Breast epithelium (tissue), 4 donors: ENCODE data around the gene RPRML. TPM values are rescaled to one million over a fixed set of nuclear protein-coding genes. Genes with fewer than 3 reads are reported as not detected.

Source experiments
- DNase-seq, 2 donors: peaks; one replicate each; pipeline ENCODE4 v3.0.0-alpha.2; 2019; ENCODE audit warnings: low spot score in 2 of 2
- H3K27ac ChIP-seq, 2 donors: fragments of 200-600 bp; sonication (generic) in 1 of 2; one replicate each; pipeline ENCODE4 v1.5.1; 2016 to 2019; ENCODE audit warnings: mild to moderate bottlenecking in 1 of 2
- H3K27me3 ChIP-seq, 2 donors: fragments of 200-600 bp; sonication (generic) in 1 of 2; one replicate each; pipeline versions ENCODE4 v1.5.1 to v1.6.0; 2017 to 2019; ENCODE audit warnings: control low read depth in 1 of 2, mild to moderate bottlenecking in 1 of 2
- H3K36me3 ChIP-seq: fragments of 200-600 bp; one replicate; pipeline ENCODE4 v1.5.1; 2019
- H3K4me1 ChIP-seq, 2 donors: fragments of 200-600 bp; sonication (generic); one replicate each; pipeline ENCODE4 v1.5.1; 2016 to 2019; ENCODE audit warnings: control low read depth in 1 of 2
- H3K4me3 ChIP-seq, 3 donors: fragments of 200-600 bp; sonication (generic); 1 replicate in 2 of 3; 2 replicates in 1 of 3; pipeline ENCODE4 v1.5.1; 2016 to 2019; ENCODE audit warnings: mild to moderate bottlenecking in 3 of 3, moderate library complexity in 2 of 3
- H3K9me3 ChIP-seq, 2 donors: fragments of 200-600 bp; sonication (generic) in 1 of 2; one replicate each; pipeline ENCODE4 v1.5.1; 2016 to 2019; ENCODE audit warnings: control low read depth in 1 of 2
- CTCF ChIP-seq, 3 donors: fragments of 450-650 bp; IDR thresholded peaks; one replicate each; pipeline ENCODE4 v1.5.1; 2016 to 2017; ENCODE audit warnings: antibody characterized with exemption in 3 of 3, mild to moderate bottlenecking in 3 of 3, moderate library complexity in 3 of 3
- POLR2A ChIP-seq: fragments of 450-650 bp; IDR thresholded peaks from one replicate; pipeline ENCODE4 v1.6.1; 2016; ENCODE audit warnings: antibody characterized with exemption, mild to moderate bottlenecking, moderate library complexity
- POLR2AphosphoS5 ChIP-seq, 3 donors: sonication (generic); formaldehyde crosslinking; IDR thresholded peaks; one replicate each; pipeline ENCODE4 v1.6.1; 2017; ENCODE audit warnings: antibody characterized with exemption in 3 of 3
- intact Hi-C: fragments of 100-400 bp; cut with DNase I; formaldehyde crosslinking; loops from one replicate; pipeline ENCODE4 v1.15.1; 2023; ENCODE audit warnings: low total_unique reads
- total RNA-seq, 3 donors: library from RNA; depleted of rRNA; stranded (reverse); fragments of >200 nt; gene quantifications; one replicate each; pipeline ENCODE4 v1.1.0, GENCODE V29; 2016

Gene RPRML
- total RNA-seq, 3 donors from 2014 or later = 0.66 TPM; not detected in 2

- Histone ChIP-seq H3K4me3 (no peak overlapping the region), H3K36me3 (no peaks in the 10 kb centered on the region), H3K4me1 (peaks cover 0 to 6% of the 10 kb centered on the region in 2 donors), H3K9me3 (no peaks in the 10 kb centered on the region), H3K27ac (no peak overlapping the region), H3K27me3 (no peaks in the 10 kb centered on the region)
- no peak for DNase-seq
- intact Hi-C loops = no loop called here
- TF ChIP-seq POLR2A = no peak
- no peak for TF ChIP-seq CTCF (IDR thresholded peaks at IDR 0.05)
- TF ChIP-seq POLR2AphosphoS5 (IDR thresholded peaks at IDR 0.05) = no peak
These were observed 10.2 kb downstream of the RPRML start for GRCh38 chr17:46968896-46969295.

- intact Hi-C loops = no loop called here
- peaks cover 0 to 6% of the 10 kb centered on the region in 2 donors for H3K4me1 ChIP-seq
- H3K36me3 ChIP-seq = no peaks in the 10 kb centered on the region
- TF ChIP-seq POLR2AphosphoS5 (IDR thresholded peaks at IDR 0.05) (no peak), POLR2A (no peak), CTCF (IDR thresholded peaks at IDR 0.05) (no peak)
- H3K27me3 ChIP-seq = no peaks in the 10 kb centered on the region
- no peaks in the 10 kb centered on the region for H3K9me3 ChIP-seq
- DNase-seq = no peak
- H3K4me3 ChIP-seq = no peak overlapping the region
- no peak overlapping the region for H3K27ac ChIP-seq
These were observed 10.7 kb downstream of the RPRML start for GRCh38 chr17:46968224-46968834.

- Histone ChIP-seq H3K4me3 (no peak overlapping the region), H3K4me1 (no peaks in the 10 kb centered on the region), H3K27ac (no peak overlapping the region), H3K27me3 (no peaks in the 10 kb centered on the region), H3K36me3 (no peaks in the 10 kb centered on the region), H3K9me3 (no peaks in the 10 kb centered on the region)
- intact Hi-C loops = no loop called here
- no peak for DNase-seq
- TF ChIP-seq POLR2AphosphoS5 (IDR thresholded peaks at IDR 0.05) (no peak), POLR2A (no peak), CTCF (IDR thresholded peaks at IDR 0.05) (no peak)
These were observed 14.5 kb downstream of the RPRML start for GRCh38 chr17:46964315-46965265.

GRCh38 chr17:46963571-46963970 lies 15.5 kb downstream of the RPRML start:
- intact Hi-C loops = no loop called here
- DNase-seq = no peak
- no peaks in the 10 kb centered on the region for H3K36me3 ChIP-seq

More at GRCh38 chr17:46963571-46963970, 15.5 kb downstream of the RPRML start:
- Histone ChIP-seq H3K9me3 (no peaks in the 10 kb centered on the region), H3K27me3 (no peaks in the 10 kb centered on the region), H3K4me3 (no peak overlapping the region), H3K27ac (no peak overlapping the region), H3K4me1 (no peaks in the 10 kb centered on the region)
- TF ChIP-seq POLR2AphosphoS5 (IDR thresholded peaks at IDR 0.05) (no peak), CTCF (IDR thresholded peaks at IDR 0.05) (no peak), POLR2A (no peak)
